Parathyroid adenoma (tissue), 2 donors: ENCODE measurements around the gene LTBP2.

Experiments
- H2AFZ ChIP-seq: fragments of 300-600 bp; sonication (generic); one replicate; pipeline ENCODE4 v1.7.0; 2017; ENCODE audit warnings: antibody characterized with exemption, mild to moderate bottlenecking
- H3K27ac ChIP-seq: fragments of 300-600 bp; sonication (generic); one replicate; pipeline ENCODE4 v1.7.0; 2017
- H3K27me3 ChIP-seq: fragments of 300-600 bp; sonication (generic); one replicate; pipeline ENCODE4 v1.7.0; 2017; ENCODE audit warnings: low read length; ENCODE audit not compliant: control insufficient read depth, insufficient read depth
- H3K36me3 ChIP-seq: fragments of 300-600 bp; sonication (generic); one replicate; pipeline ENCODE4 v1.7.0; 2017; ENCODE audit warnings: low read length; ENCODE audit not compliant: control insufficient read depth, insufficient read depth
- H3K4me1 ChIP-seq: fragments of 300-600 bp; sonication (generic); one replicate; pipeline ENCODE4 v1.7.0; 2017; ENCODE audit warnings: control low read depth
- H3K4me2 ChIP-seq: fragments of 300-600 bp; sonication (generic); one replicate; pipeline ENCODE4 v1.7.0; 2017; ENCODE audit warnings: low read length
- H3K4me3 ChIP-seq: fragments of 300-600 bp; sonication (generic); one replicate; pipeline ENCODE4 v1.7.0; 2017; ENCODE audit warnings: low read depth, low read length
- H3K79me2 ChIP-seq: fragments of 300-600 bp; sonication (generic); one replicate; pipeline ENCODE4 v1.7.0; 2017; ENCODE audit warnings: control low read depth
- H3K9ac ChIP-seq: fragments of 300-600 bp; sonication (generic); one replicate; pipeline ENCODE4 v1.7.0; 2017; ENCODE audit warnings: mild to moderate bottlenecking
- H3K9me3 ChIP-seq: fragments of 300-600 bp; sonication (generic); one replicate; pipeline ENCODE4 v1.7.0; 2017; ENCODE audit warnings: low read length; ENCODE audit not compliant: control insufficient read depth
- CTCF ChIP-seq: fragments of 300-600 bp; sonication (generic); IDR thresholded peaks from one replicate; pipeline ENCODE4 v1.7.0; 2017; ENCODE audit warnings: antibody characterized with exemption, mild to moderate bottlenecking
- donor health status: primary hyperparathyroidism.

LTBP2 gene

DNA sequence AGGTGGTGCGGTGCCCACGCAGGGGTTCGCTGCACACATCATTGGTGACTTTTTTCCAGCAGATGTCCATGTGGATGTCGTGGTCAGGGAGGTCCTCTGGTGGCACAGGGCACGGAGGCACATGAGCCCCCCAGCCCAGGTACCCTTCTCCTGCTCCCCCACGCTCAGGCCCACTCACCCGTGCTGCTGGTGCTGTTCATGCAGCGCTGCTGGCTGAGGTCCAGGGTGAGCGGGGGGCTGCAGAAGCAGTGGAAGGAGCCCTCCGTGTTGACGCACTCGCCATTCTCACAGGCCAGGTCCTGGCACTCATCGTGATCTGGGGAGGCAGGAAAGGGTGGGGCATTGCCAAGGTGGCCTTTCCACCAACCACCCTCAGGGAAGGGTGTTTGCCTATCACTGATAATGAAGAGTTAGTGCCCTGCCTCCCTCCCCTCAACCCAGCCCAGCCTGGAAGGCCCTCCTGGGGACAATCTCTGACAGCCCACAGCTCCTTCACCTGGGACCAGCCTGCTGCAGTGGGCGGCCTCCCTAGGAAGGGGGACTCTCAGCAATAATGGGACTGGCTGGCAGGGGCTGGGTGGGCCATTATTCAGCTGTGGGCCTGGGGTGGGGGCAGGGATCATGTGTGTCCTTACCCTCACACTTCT, 108.6 kb downstream of the LTBP2 start:
- Histone ChIP-seq H3K27ac (no peak overlapping the region), H3K4me1 (no peaks in the 10 kb centered on the region), H2AFZ (no peak overlapping the region), H3K9ac (no peak overlapping the region), H3K36me3 (no peaks in the 10 kb centered on the region), H3K4me2 (no peak overlapping the region), H3K9me3 (no peaks in the 10 kb centered on the region), H3K4me3 (no peak overlapping the region), H3K79me2 (peaks cover 6% of the 10 kb centered on the region), H3K27me3 (no peaks in the 10 kb centered on the region)
- TF ChIP-seq CTCF, result no peak

DNA sequence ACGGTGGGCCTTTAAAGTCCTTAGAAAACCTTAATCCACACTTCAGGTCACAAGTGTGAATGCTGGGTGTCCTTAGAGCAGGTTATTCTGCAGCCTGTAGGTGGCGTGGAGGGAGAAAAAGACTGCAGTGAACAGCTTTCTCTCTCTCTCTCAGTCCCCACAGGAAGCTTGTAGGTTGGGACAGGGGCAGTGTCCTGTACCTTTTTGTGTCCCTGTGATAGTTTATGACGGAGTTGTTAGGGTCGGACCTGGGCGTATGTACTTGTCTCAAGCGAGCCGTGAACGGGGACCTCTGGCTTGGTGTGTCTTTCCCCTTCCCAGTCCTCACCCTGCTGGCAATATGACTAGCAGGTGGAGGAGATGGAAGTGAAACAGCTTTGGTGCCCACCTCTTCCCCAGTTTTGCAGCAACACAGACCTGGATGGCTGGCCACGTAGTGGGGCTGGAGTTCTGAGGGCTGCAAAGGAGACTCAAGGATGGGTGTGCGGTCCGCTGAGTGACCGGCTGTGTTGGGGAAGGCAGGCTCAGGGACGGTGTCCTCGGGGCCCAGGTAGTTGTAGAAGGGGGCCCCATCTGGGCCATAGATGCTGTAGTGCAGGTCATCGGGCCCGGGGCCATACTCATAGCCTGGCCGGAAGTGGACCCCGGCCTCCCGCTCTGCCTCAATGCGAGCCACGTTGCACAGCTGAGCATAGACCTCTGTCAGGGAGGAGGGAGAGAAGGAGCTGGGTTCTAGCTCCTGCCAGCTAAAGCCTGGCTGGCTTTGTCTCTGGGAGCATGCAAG, 109.6 kb downstream of the LTBP2 start:
- Histone ChIP-seq H3K27me3 (no peaks in the 10 kb centered on the region), H3K36me3 (no peaks in the 10 kb centered on the region), H3K4me3 (no peak overlapping the region), H3K79me2 (peaks cover 6% of the 10 kb centered on the region), H2AFZ (no peak overlapping the region), H3K9me3 (no peaks in the 10 kb centered on the region), H3K4me1 (no peaks in the 10 kb centered on the region), H3K9ac (no peak overlapping the region), H3K4me2 (no peak overlapping the region), H3K27ac (no peak overlapping the region)
- TF ChIP-seq CTCF, result peak; percentile 42

DNA sequence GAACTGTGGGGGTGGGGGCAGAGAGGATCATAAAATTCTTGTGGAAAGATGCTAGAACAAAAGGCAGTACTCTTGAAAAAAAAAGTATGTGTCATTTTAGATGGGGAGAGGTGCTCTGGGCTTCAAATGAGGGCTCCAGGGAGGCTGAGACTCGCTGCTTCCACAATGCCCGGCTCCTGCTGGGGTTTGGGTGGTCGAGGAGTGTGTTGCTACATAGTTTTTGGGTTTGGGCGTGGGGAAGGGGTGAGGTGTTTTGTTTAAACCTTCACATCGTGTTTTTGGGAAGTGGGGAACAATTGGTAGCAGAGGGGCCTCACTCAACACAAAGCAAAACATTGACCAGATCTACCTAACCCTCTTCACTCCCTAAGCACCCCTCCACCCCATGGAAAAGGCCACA, 110.3 kb downstream of the LTBP2 start:
- H3K4me2 ChIP-seq, result no peak overlapping the region
- H3K4me3 ChIP-seq, result no peak overlapping the region
- no peak for TF ChIP-seq CTCF
- peaks cover 6% of the 10 kb centered on the region for H3K79me2 ChIP-seq
- no peak overlapping the region for H3K27ac ChIP-seq
- no peak overlapping the region for H3K9ac ChIP-seq
- no peaks in the 10 kb centered on the region for H3K9me3 ChIP-seq
- no peaks in the 10 kb centered on the region for H3K27me3 ChIP-seq
- H3K36me3 ChIP-seq, result no peaks in the 10 kb centered on the region
- H3K4me1 ChIP-seq, result no peaks in the 10 kb centered on the region
- H2AFZ ChIP-seq, result no peak overlapping the region

GRCh38 chr14:74501135-74501614, 110.9 kb downstream of the LTBP2 start:
- no peak overlapping the region for H3K9ac ChIP-seq
- no peak overlapping the region for H3K4me2 ChIP-seq
- H3K36me3 ChIP-seq, result no peaks in the 10 kb centered on the region
- no peak overlapping the region for H2AFZ ChIP-seq
- H3K27ac ChIP-seq, result no peak overlapping the region
- H3K27me3 ChIP-seq, result no peaks in the 10 kb centered on the region
- no peaks in the 10 kb centered on the region for H3K4me1 ChIP-seq
- TF ChIP-seq CTCF, result peak; percentile 15
- H3K4me3 ChIP-seq, result no peak overlapping the region
- H3K9me3 ChIP-seq, result no peaks in the 10 kb centered on the region
- peaks cover 6% of the 10 kb centered on the region for H3K79me2 ChIP-seq
